ENCODE measurements around the gene RICTOR. TPM values are rescaled to one million over a fixed set of nuclear protein-coding genes. Genes with fewer than 3 reads are reported as not detected.

RICTOR gene
- total and polyA plus RNA-seq, 2 donors (not counting 1 experiment from before 2014, with no cell fraction given) = 17.1 to 26.3 TPM

DNA sequence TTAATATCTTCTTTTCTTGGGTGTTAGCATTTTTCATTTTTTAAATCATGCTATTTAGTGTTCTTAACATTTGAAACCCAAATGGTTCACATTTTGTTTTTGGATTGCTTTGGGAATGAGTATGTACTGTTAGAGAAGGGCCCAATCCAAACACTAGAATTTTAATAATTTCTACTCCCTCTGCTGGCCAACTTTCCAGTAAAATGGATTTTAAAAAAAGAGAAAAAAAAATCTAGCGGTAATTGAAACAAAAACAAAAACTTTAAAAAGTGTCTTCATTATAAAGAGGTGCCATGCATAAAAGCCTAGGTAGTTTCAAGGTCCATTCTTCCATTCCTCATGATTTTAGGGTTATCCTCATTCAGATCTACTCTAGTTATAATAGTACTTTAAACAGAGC is 32.1 kb upstream of the RICTOR start:
- H3K9ac ChIP-seq (ENCODE audit: insufficient read depth, low read length) = no peak overlapping the region
- no peak overlapping the region for H2AFZ ChIP-seq (ENCODE audit: low read length)
- H3K79me2 ChIP-seq (ENCODE audit: control insufficient read depth, insufficient read depth, low read length) = no peaks in the 10 kb centered on the region
- H3K4me1 ChIP-seq (ENCODE audit: control insufficient read depth, extremely low read depth, insufficient read depth, low read length) = peaks cover 8% of the 10 kb centered on the region
- no peaks in the 10 kb centered on the region for H4K20me1 ChIP-seq (ENCODE audit: control insufficient read depth, extremely low read depth, insufficient read depth, low read length)
- H3K4me3 ChIP-seq (replicated peaks in 1 of 4; ENCODE audit: control extremely low read depth in 1 of 4, insufficient read depth in 1 of 4, low read depth in 3 of 4, low read length in 4 of 4) = no peak overlapping the region
- no peak for TF ChIP-seq EZH2 (IDR thresholded peaks at IDR 0.05; ENCODE audit: low read length, missing control alignments)
- TF ChIP-seq, protein P1, sequence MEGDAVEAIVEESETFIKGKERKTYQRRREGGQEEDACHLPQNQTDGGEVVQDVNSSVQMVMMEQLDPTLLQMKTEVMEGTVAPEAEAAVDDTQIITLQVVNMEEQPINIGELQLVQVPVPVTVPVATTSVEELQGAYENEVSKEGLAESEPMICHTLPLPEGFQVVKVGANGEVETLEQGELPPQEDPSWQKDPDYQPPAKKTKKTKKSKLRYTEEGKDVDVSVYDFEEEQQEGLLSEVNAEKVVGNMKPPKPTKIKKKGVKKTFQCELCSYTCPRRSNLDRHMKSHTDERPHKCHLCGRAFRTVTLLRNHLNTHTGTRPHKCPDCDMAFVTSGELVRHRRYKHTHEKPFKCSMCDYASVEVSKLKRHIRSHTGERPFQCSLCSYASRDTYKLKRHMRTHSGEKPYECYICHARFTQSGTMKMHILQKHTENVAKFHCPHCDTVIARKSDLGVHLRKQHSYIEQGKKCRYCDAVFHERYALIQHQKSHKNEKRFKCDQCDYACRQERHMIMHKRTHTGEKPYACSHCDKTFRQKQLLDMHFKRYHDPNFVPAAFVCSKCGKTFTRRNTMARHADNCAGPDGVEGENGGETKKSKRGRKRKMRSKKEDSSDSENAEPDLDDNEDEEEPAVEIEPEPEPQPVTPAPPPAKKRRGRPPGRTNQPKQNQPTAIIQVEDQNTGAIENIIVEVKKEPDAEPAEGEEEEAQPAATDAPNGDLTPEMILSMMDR (conservative IDR thresholded peaks at IDR 0.05 in 1 of 2, IDR thresholded peaks at IDR 0.05 in 1 of 2; ENCODE audit: low read depth in 1 of 2, low read length in 2 of 2) = peak in 1 of 2 donors; percentile 23
- no peaks in the 10 kb centered on the region for H3K27me3 ChIP-seq (ENCODE audit: control insufficient read depth, insufficient read depth, low read length)
- H3K36me3 ChIP-seq (ENCODE audit: control insufficient read depth, insufficient read depth, low read length) = no peaks in the 10 kb centered on the region
- H3K9me3 ChIP-seq (ENCODE audit: control insufficient read depth, insufficient read depth, low read depth, low read length) = no peaks in the 10 kb centered on the region
- peak in 1 of 2 donors; percentile 43 for DNase-seq (ENCODE audit: low read depth in 2 of 2)
- H3K4me2 ChIP-seq (ENCODE audit: extremely low read depth, insufficient read depth, low read length) = no peak overlapping the region
- H3K27ac ChIP-seq (ENCODE audit: insufficient read depth, low read length) = no peak overlapping the region

DNA sequence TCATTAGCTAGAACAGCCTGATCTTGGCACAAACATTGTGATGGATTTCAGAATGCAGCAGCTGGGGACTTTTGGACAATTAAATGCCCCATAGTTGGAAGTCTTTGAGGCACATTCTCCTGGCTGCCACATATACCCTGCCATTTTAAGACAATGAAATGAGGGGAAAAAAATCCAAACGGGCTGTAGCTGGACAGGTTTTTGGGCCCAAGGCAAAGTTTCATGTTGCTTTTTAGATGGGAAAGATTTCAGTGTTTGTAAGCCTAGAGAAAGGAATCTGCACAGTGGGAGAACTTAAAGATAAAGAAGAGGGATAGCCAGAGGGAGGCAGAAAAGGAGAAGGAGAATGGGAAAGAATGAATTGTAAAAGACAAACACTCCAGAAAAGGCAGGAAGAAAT is 30.0 kb upstream of the RICTOR start:
- H3K4me3 ChIP-seq (replicated peaks in 1 of 4; ENCODE audit: control extremely low read depth in 1 of 4, insufficient read depth in 1 of 4, low read depth in 3 of 4, low read length in 4 of 4) = no peak overlapping the region

DNA sequence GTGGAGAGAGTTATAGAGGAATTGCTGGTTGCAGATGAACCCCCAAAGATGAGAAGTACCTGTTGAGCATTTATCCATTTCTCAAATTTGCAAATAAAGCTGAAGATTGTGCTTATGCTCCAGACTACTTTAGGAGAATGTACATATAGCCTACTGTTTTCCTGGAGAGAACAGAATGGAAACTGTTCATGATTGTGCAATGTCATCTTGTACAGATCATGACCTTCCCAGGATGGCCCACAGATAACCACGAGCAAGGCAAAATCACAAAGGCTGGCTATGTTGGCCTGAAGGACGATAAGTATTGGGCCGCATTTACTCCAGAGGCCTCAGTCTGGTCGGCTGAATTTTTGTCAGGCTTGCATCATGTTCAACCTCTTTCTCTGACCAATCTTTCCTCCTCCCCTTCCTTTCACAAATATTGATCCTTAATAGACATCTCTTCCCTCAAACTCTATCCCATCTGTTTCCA is 28.5 kb upstream of the RICTOR start:
- peak; percentile 18 to 58 for DNase-seq (ENCODE audit: low read depth in 2 of 2)
- no peaks in the 10 kb centered on the region for H4K20me1 ChIP-seq (ENCODE audit: control insufficient read depth, extremely low read depth, insufficient read depth, low read length)
- no peaks in the 10 kb centered on the region for H3K79me2 ChIP-seq (ENCODE audit: control insufficient read depth, insufficient read depth, low read length)
- no peak for TF ChIP-seq EZH2 (IDR thresholded peaks at IDR 0.05; ENCODE audit: low read length, missing control alignments)
- TF ChIP-seq, protein P1 (conservative IDR thresholded peaks at IDR 0.05 in 1 of 2, IDR thresholded peaks at IDR 0.05 in 1 of 2; ENCODE audit: low read depth in 1 of 2, low read length in 2 of 2) = no peak
- no peaks in the 10 kb centered on the region for H3K36me3 ChIP-seq (ENCODE audit: control insufficient read depth, insufficient read depth, low read length)
- no peak overlapping the region for H2AFZ ChIP-seq (ENCODE audit: low read length)
- peaks cover 15% of the 10 kb centered on the region for H3K4me1 ChIP-seq (ENCODE audit: control insufficient read depth, extremely low read depth, insufficient read depth, low read length)
- no peak overlapping the region for H3K4me3 ChIP-seq (replicated peaks in 1 of 4; ENCODE audit: control extremely low read depth in 1 of 4, insufficient read depth in 1 of 4, low read depth in 3 of 4, low read length in 4 of 4)
- H3K27ac ChIP-seq (ENCODE audit: insufficient read depth, low read length) = peak overlapping the region; percentile 18
- H3K27me3 ChIP-seq (ENCODE audit: control insufficient read depth, insufficient read depth, low read length) = no peaks in the 10 kb centered on the region
- H3K9ac ChIP-seq (ENCODE audit: insufficient read depth, low read length) = no peak overlapping the region
- H3K4me2 ChIP-seq (ENCODE audit: extremely low read depth, insufficient read depth, low read length) = peak overlapping the region; percentile 20
- H3K9me3 ChIP-seq (ENCODE audit: control insufficient read depth, insufficient read depth, low read depth, low read length) = no peaks in the 10 kb centered on the region

More for the DNA sequence above, 30.0 kb upstream of the RICTOR start:
- Histone ChIP-seq H3K4me2 (ENCODE audit: extremely low read depth, insufficient read depth, low read length) (no peak overlapping the region), H3K27ac (ENCODE audit: insufficient read depth, low read length) (no peak overlapping the region), H4K20me1 (ENCODE audit: control insufficient read depth, extremely low read depth, insufficient read depth, low read length) (no peaks in the 10 kb centered on the region), H3K36me3 (ENCODE audit: control insufficient read depth, insufficient read depth, low read length) (no peaks in the 10 kb centered on the region), H3K4me1 (ENCODE audit: control insufficient read depth, extremely low read depth, insufficient read depth, low read length) (peaks cover 15% of the 10 kb centered on the region), H2AFZ (ENCODE audit: low read length) (no peak overlapping the region), H3K9ac (ENCODE audit: insufficient read depth, low read length) (no peak overlapping the region), H3K27me3 (ENCODE audit: control insufficient read depth, insufficient read depth, low read length) (no peaks in the 10 kb centered on the region), H3K9me3 (ENCODE audit: control insufficient read depth, insufficient read depth, low read depth, low read length) (no peaks in the 10 kb centered on the region), H3K79me2 (ENCODE audit: control insufficient read depth, insufficient read depth, low read length) (no peaks in the 10 kb centered on the region)
- DNase-seq (ENCODE audit: low read depth in 2 of 2) = no peak
- no peak for TF ChIP-seq EZH2 (IDR thresholded peaks at IDR 0.05; ENCODE audit: low read length, missing control alignments)
- TF ChIP-seq, protein P1 (conservative IDR thresholded peaks at IDR 0.05 in 1 of 2, IDR thresholded peaks at IDR 0.05 in 1 of 2; ENCODE audit: low read depth in 1 of 2, low read length in 2 of 2) = no peak
